IMR-90 (cell line): ENCODE results near the gene DBN1. TPM values are rescaled to one million over a fixed set of nuclear protein-coding genes. Genes with fewer than 3 reads are reported as not detected.

Experiments used
- ATAC-seq: fragments of 200-7000 bp; cut with Tn5 transposase; 2 replicates; pipeline ENCODE4 v1.9.1; 2020; ENCODE audit warnings: low read depth, mild to moderate bottlenecking, moderate library complexity
- BruUV-seq: library from RNA; stranded (reverse); fragments of 400-500 nt; replicated peaks from 2 replicates; lab custom pipeline; 2021; lab: Mats Ljungman, UMichigan
- CTCF ChIA-PET: fragments of 300-600 bp; formaldehyde crosslinking; extraction: SDS; loops from one replicate; lab custom pipeline; 2021; ENCODE audit warnings: antibody characterized with exemption; lab: Yijun Ruan, JAX
- POLR2A ChIA-PET: fragments of 300-600 bp; sonication (Branson Sonifier 250); formaldehyde crosslinking; loops from one replicate; lab custom pipeline; 2022; ENCODE audit warnings: antibody characterized with exemption; ENCODE audit not compliant: unreplicated experiment; lab: Charles Lee
- DNase-seq: peaks from one replicate; pipeline ENCODE4 v3.0.0; 2013
- H2AFZ ChIP-seq: replicated peaks from 2 replicates; pipeline ENCODE3; 2013; ENCODE audit warnings: low read length, mild to moderate bottlenecking; ENCODE audit not compliant: poor library complexity
- H2AK5ac ChIP-seq: 2 replicates; pipeline ENCODE4 v1.6.1; 2013; ENCODE audit warnings: low read depth, low read length, inconsistent platforms
- H2AK9ac ChIP-seq: replicated peaks from 2 replicates; pipeline ENCODE3; 2013; ENCODE audit warnings: mild to moderate bottlenecking, low read depth, low read length, moderate library complexity; ENCODE audit not compliant: poor library complexity
- H2BK120ac ChIP-seq: 2 replicates; pipeline ENCODE4 v1.6.1; 2013; ENCODE audit warnings: low read depth, low read length, inconsistent platforms
- H2BK15ac ChIP-seq: 3 replicates; pipeline ENCODE4 v1.6.1; 2013; ENCODE audit warnings: low read depth, low read length, inconsistent platforms
- H2BK20ac ChIP-seq: 2 replicates; pipeline ENCODE4 v1.6.1; 2013; ENCODE audit warnings: low read depth, mild to moderate bottlenecking, inconsistent platforms, low read length, moderate library complexity
- H2BK5ac ChIP-seq: 2 replicates; pipeline ENCODE4 v1.6.1; 2013; ENCODE audit warnings: mild to moderate bottlenecking, low read depth, low read length, inconsistent platforms; ENCODE audit not compliant: poor library complexity, severe bottlenecking
- H3K14ac ChIP-seq: replicated peaks from 2 replicates; pipeline ENCODE4 v1.6.1; 2013; ENCODE audit warnings: low read depth, low read length, inconsistent platforms
- H3K18ac ChIP-seq: 2 replicates; pipeline ENCODE4 v1.6.1; 2013; ENCODE audit warnings: low read depth, low read length, control low read depth
- H3K23ac ChIP-seq: 2 replicates; pipeline ENCODE4 v1.6.1; 2013; ENCODE audit warnings: low read depth, low read length, inconsistent platforms
- H3K27ac ChIP-seq: 2 replicates; pipeline ENCODE4 v1.5.1; 2013; ENCODE audit warnings: mild to moderate bottlenecking, control low read depth, low read length; ENCODE audit not compliant: insufficient read depth
- H3K27me3 ChIP-seq: 2 replicates; pipeline ENCODE4 v1.6.1; 2013; ENCODE audit warnings: low read length; ENCODE audit not compliant: control insufficient read depth, insufficient read depth
- H3K36me3 ChIP-seq: 2 replicates; pipeline ENCODE4 v1.6.1; 2013; ENCODE audit warnings: low read length, mixed read lengths; ENCODE audit not compliant: control insufficient read depth, insufficient read depth
- H3K4ac ChIP-seq: 2 replicates; pipeline ENCODE4 v1.6.1; 2013; ENCODE audit warnings: low read depth, low read length, inconsistent platforms
- H3K4me1 ChIP-seq: 2 replicates; pipeline ENCODE4 v1.6.1; 2013; ENCODE audit warnings: low read length, mixed read lengths; ENCODE audit not compliant: control insufficient read depth, insufficient read depth
- H3K4me2 ChIP-seq: 2 replicates; pipeline ENCODE4 v1.6.1; 2013; ENCODE audit warnings: low read depth, mild to moderate bottlenecking, control low read depth, low read length, moderate library complexity
- H3K4me3 ChIP-seq: 2 replicates; pipeline ENCODE4 v1.5.1; 2013; ENCODE audit warnings: low read depth, mild to moderate bottlenecking, control low read depth, low read length, moderate library complexity; ENCODE audit not compliant: insufficient read depth
- H3K56ac ChIP-seq: 2 replicates; pipeline ENCODE4 v1.6.1; 2013; ENCODE audit warnings: low read length, inconsistent platforms; ENCODE audit not compliant: insufficient read depth; ENCODE audit errors: extremely low read depth
- H3K79me1 ChIP-seq, 2 experiments: 2 replicates each; pipeline ENCODE4 v1.6.1; 2013; ENCODE audit warnings: low read length in 2 of 2, inconsistent platforms in 1 of 2, low read depth in 1 of 2
- H3K9ac ChIP-seq: 2 replicates; pipeline ENCODE4 v1.6.1; 2013; ENCODE audit warnings: low read depth, low read length, control low read depth
- H3K9me1 ChIP-seq: 2 replicates; pipeline ENCODE4 v1.6.1; 2013; ENCODE audit warnings: low read length, inconsistent platforms; ENCODE audit not compliant: insufficient read depth
- H3K9me3 ChIP-seq: 2 replicates; pipeline ENCODE4 v1.6.1; 2013; ENCODE audit warnings: low read length; ENCODE audit not compliant: control insufficient read depth, insufficient read depth
- H4K20me1 ChIP-seq: 2 replicates; pipeline ENCODE4 v1.6.1; 2013; ENCODE audit warnings: low read length, inconsistent platforms; ENCODE audit not compliant: insufficient read depth
- H4K5ac ChIP-seq: 2 replicates; pipeline ENCODE4 v1.6.1; 2013; ENCODE audit warnings: mild to moderate bottlenecking, low read depth, low read length, control low read depth
- H4K8ac ChIP-seq, 2 experiments: 2 replicates each; pipeline ENCODE4 v1.6.1; 2013; ENCODE audit warnings: low read depth in 2 of 2, low read length in 2 of 2, control low read depth in 1 of 2, inconsistent platforms in 1 of 2
- H4K91ac ChIP-seq: 2 replicates; pipeline ENCODE4 v1.6.1; 2013; ENCODE audit warnings: low read depth, low read length, inconsistent platforms; ENCODE audit not compliant: insufficient read depth
- POLR2A ChIP-seq: IDR thresholded peaks from 2 replicates; pipeline ENCODE4 v1.6.1; 2012; ENCODE audit warnings: mild to moderate bottlenecking, low read depth, low read length
- SMC3 ChIP-seq: fragments of 150-350 bp; IDR thresholded peaks from 2 replicates; pipeline ENCODE4 v1.6.1; 2016; ENCODE audit warnings: low read depth, mild to moderate bottlenecking, antibody characterized with exemption, low read length, moderate library complexity
- WGBS, 2 experiments: methylation state at CpG; one replicate each; pipeline versions ENCODE4 v1.1.5 to v1.1.7; 2013; ENCODE audit warnings: missing lambda C conversion rate in 2 of 2; ENCODE audit not compliant: insufficient read length in 1 of 2; ENCODE audit errors: extremely low coverage in 2 of 2; 5-methylcytosine and 5-hydroxymethylcytosine counted together
- dilution Hi-C: fragments of 300-500 bp; cut with HindIII; formaldehyde crosslinking; loops from one replicate; pipeline ENCODE4 v1.14.3; 2018; ENCODE audit warnings: low sequenced_read_pairs; ENCODE audit not compliant: unreplicated experiment
- in situ Hi-C: fragments of 300-500 bp; cut with MboI; formaldehyde crosslinking; loops from 3 replicates; pipeline ENCODE4 v1.14.3; 2019; ENCODE audit warnings: low sequenced_read_pairs, inconsistent platforms, mixed read lengths
- intact Hi-C: fragments of 100-400 bp; cut with micrococcal nuclease; formaldehyde crosslinking; loops from 2 replicates; pipeline ENCODE4 v1.10.0; 2022
- polyA plus RNA-seq, 3 experiments: library from polyadenylated mRNA; depleted of rRNA; stranded (reverse); fragments of >200 nt; gene quantifications; 2 replicates each; pipeline ENCODE4 v1.2.3, GENCODE V29; 2012; ENCODE audit warnings: low replicate concordance in 1 of 3
- total RNA-seq: library from RNA; depleted of rRNA; stranded (reverse); fragments of >200 nt; gene quantifications from 2 replicates; pipeline ENCODE4 v1.2.3, GENCODE V29; 2012

DBN1 gene
- total and polyA plus RNA-seq, 2 of the 4 experiments (the other 2 are of a cell fraction) = 122 to 187 TPM

- no peaks in the 10 kb centered on the region for H3K9me3 ChIP-seq
- H4K91ac ChIP-seq = no peak overlapping the region
- ChIA-PET POLR2A (interaction anchor here (0.9 kb wide), 1 partner anchor 14 kb away, joined by 7 read pairs; no protein-coding TSS in a partner anchor), CTCF (interaction anchor here (0.9 kb wide), 1 partner anchor 120 kb away, joined by 10 read pairs; no protein-coding TSS in a partner anchor)
- no TSS peak for BruUV-seq
- no peak for ATAC-seq
- H2BK15ac ChIP-seq = no peak overlapping the region
- H2AK5ac ChIP-seq = peak overlapping the region; percentile 23; the same call in 1 of the 2 replicates
- H3K9ac ChIP-seq = no peak overlapping the region
- H3K27me3 ChIP-seq = no peaks in the 10 kb centered on the region
- H2BK20ac ChIP-seq = no peak overlapping the region
- intact Hi-C loops (no loop called here), dilution Hi-C loops (no loop called here), in situ Hi-C loops (no loop called here)
- peaks cover 53% of the 10 kb centered on the region for H4K20me1 ChIP-seq
- no peak overlapping the region for H2AFZ ChIP-seq
- H3K36me3 ChIP-seq = peaks cover 21% of the 10 kb centered on the region
- H4K5ac ChIP-seq = no peak overlapping the region
- TF ChIP-seq SMC3 (no peak), POLR2A (0 out of 2 replicates have a peak, but pooled peaks have one; percentile 69)
- H3K4me1 ChIP-seq = peaks cover 37% of the 10 kb centered on the region
- no peak overlapping the region for H3K27ac ChIP-seq
- no peak overlapping the region for H3K14ac ChIP-seq
- DNase-seq = no peak
- no peak overlapping the region for H3K23ac ChIP-seq
- peak overlapping the region; percentile 29 for H2AK9ac ChIP-seq
- no peak overlapping the region for H3K4me2 ChIP-seq
- peaks cover 25% of the 10 kb centered on the region for H3K9me1 ChIP-seq
- no peak overlapping the region for H2BK120ac ChIP-seq
- H3K56ac ChIP-seq = no peak overlapping the region
- no peak overlapping the region for H4K8ac ChIP-seq
- H2BK5ac ChIP-seq = no peak overlapping the region
- no CpG with 5 or more reads among the region's 4 CpGs for WGBS, 2 experiments
- H3K79me1 ChIP-seq = peaks cover 3 to 30% of the 10 kb centered on the region in 2 experiments; a peak in 2 of 4 replicates
- no peak overlapping the region for H3K18ac ChIP-seq
- no peak overlapping the region for H3K4me3 ChIP-seq
- peak overlapping the region; percentile 30; the same call in 1 of the 2 replicates for H3K4ac ChIP-seq
These were observed 1.6 kb upstream of the DBN1 start for GRCh38 chr5:177474846-177475562.
